Stromal cell of bone marrow (primary cell): Measurements from ENCODE around the gene LENG9.

Experiments used
- DNase-seq: peaks from one replicate; pipeline ENCODE4 v3.0.0-alpha.2; 2012; ENCODE audit warnings: low read depth

Gene LENG9

DNA sequence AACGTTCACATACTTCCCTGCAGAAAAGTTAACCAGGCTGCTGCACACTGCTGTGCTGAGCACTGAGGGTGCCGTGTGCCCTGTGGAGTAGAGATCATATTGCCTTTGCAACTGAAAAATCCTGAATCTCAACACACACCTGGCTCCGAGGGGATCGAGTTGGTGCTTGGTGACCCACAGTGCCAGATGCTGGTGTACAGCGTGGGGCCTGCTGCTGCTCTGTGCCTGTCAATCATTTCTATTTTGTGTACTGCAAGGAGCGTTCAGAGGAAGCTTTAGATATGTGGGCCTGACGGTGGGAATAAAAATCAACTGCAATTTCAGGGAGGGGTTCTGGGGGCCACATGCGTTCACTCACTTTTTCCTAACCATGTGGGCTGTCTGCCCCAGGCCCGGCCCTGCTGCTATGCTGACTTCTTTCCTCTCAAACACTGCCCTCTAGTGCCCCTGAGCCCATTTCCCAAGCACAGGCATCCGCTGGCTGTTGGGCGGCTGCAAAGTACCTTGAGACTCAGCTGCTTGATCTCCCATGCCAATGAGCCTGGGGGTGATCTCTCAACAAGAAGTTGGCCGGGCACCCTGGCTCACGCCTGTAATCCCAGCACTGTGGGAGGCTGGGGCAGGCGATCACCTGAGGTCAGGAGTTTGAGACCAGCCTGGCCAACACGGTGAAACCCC, 24.3 kb downstream of the LENG9 start:
- DNase-seq = no peak

DNA sequence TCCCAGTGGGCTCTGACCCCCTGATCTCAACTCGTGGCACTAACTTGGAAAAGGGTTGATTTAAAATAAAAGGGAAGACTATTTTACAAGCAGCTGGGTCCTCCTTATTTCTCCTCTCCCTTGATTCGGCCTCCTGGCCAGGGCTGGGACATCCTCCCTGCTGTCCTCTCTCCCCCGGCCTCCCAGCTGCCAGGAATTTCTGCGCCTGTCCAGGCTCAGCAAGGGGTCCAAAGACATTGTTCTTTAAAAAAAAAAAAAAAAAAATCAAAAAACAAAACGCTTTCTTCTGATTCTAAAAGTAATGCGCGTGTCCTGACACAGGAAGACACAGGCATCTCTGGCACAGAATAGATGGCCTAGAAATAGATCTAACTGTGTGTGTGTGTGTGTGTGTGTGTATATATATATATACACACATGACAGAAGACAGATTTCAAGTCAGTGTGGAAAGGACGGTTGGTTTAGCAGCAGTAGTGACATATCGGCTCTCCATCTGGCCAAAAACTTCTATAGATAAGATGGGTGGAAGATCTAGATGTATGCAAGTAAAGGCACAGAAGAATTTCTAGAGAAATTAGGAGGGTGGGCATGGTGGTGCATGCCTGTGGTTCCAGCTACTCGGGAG, 26.8 kb downstream of the LENG9 start:
- DNase-seq = no peak

DNA sequence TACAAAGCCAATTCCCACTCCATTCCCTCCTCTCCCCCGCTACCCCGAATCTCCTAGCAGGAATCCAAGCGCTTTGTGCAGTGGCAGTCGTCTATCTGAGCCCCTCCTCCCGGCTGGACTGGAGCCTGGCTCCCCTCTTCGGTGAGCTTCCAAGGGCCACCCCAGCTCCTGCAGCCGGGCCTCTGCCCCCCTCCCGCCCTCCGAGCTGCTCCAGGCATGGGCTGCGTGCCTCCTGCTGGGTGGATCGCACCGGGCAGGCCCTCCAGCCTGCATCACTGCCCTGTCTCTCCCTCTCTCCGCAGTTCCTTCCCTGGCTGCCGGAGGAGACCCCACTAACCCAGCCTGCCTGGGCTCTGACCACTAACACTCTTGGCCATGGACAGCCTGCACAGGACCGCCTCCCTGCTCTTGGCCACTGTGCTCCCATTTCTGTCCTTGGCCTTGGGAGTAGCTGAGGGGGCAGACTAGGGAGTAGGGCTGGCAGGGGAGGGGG, 27.5 kb downstream of the LENG9 start:
- DNase-seq = no peak

DNA sequence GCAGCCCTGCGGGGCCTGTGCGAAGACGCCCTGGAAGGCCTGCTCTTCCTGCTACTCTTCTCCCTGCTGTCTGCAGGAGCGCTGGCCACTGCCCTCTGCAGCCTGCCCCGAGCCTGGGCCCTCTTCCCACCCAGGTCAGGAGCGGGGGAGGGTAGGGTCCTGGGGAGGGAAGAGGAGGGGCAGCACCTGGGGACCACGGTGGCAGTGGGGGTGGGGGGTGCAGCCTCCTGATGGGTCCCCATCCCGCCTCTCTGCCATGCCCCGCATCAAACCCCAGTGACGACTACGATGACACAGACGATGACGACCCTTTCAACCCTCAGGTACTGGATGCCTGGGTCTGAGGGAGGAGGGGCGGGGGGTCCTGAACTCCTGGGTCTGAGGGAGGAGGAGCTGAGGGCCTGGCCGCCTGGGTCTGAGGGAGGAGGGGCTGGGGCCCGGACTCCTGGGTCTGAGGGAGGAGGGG, 28.0 kb downstream of the LENG9 start:
- no peak for DNase-seq

- no peak for DNase-seq
Measured at GRCh38 chr19:54434873-54435214, 28.7 kb downstream of the LENG9 start.

DNA sequence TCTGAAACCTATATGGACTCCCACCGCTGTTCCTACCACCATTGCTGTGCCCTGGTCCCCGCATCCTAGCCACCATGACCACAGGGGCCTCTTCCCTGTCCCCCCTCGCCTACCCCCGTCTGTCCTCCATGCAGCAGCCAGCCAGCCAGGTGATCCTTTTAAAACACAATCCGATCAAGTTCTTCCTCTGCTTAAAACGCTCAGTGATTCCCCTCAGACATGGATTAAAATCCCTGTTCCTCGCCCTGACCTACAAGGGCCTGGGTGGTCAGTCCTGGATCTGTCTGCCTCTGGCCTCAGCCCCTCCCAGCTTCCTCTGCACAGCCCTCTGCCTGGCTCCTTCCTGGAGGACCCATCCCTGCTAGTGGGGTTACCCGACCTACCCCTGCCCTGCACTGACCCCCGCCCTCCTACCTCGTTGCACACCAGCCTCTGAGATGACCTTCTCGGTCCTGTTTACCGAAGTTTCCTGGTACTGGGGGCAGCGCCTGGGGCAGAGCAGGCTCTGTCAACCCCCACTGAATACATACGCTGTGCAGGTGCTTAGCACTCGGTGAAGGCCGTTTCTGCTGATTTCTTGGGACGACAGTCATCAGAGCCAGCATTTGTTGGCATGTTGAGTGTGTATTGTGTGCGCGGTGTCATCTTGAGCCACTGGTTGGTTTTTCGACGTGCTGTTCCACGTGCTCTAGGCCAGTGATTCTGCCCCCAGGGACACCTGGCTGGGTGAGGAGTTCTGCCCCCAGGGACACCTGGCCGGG, 29.3 kb downstream of the LENG9 start:
- DNase-seq = no peak

DNA sequence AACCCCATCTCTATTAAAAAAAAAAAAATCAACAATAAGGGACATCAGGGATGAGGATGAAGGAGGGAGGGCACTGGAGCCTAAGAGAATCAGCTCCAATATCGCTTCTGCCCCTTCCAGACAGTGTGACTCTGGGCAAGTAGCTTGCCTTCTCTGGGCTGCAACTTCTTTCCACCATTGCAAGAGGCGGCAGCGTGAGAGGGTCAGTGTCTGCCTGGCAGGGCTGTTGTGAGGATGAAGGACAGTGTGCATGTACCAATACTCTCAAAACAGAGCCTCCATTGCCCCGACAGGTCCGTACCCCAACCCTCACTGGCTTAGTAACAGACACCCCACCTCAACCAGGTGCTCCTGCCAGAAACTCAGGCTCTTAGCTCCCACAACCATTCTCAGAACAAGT, 29.9 kb downstream of the LENG9 start:
- DNase-seq = no peak

- no peak for DNase-seq
Measured at GRCh38 chr19:54432144-54432738, 31.3 kb downstream of the LENG9 start.

GRCh38 chr19:54431255-54431838, 32.2 kb downstream of the LENG9 start:
- DNase-seq = no peak

DNA sequence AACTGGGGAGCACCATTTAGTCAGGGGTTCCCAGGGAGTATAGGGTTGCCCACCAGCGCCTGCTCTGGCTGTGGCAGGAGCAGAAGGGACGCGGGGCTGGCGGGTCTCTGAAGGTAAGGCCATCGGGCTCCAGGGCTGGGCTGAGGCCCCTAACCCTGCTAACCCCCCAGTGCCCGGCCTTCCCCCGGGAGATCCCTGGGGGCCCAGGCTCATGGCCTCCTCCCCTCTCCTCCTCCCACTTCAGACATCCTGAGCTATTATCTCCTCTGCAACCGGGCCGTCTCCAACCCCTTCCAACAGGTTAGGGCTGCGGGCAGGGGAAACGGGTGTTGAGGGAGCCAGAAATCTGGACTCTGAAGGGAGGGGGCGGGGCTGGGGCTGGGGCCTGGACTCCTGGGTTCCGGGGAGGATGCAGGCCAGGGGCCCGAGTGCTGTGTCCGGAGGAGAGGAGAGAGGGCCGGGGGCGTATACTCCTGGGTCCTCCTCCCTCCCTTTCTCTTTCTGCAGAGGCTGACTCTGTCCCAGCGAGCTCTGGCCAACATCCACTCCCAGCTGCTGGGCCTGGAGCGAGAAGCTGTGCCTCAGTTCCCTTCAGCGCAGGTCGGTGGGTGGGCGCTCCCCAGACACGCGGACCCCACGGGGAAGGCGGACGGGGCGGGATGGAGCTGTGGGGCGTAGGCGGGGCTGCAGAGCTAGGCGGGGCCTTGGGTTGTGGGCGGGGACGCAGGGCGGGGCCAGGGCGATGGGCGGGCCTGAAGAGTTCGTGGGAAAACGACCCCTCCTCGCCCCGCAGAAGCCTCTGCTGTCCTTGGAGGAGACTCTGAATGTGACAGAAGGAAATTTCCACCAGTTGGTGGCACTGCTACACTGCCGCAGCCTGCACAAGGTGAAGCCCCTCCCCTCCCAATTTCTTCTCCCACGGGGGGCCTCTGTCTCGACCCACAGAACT, 33.0 kb downstream of the LENG9 start:
- DNase-seq = no peak

DNA sequence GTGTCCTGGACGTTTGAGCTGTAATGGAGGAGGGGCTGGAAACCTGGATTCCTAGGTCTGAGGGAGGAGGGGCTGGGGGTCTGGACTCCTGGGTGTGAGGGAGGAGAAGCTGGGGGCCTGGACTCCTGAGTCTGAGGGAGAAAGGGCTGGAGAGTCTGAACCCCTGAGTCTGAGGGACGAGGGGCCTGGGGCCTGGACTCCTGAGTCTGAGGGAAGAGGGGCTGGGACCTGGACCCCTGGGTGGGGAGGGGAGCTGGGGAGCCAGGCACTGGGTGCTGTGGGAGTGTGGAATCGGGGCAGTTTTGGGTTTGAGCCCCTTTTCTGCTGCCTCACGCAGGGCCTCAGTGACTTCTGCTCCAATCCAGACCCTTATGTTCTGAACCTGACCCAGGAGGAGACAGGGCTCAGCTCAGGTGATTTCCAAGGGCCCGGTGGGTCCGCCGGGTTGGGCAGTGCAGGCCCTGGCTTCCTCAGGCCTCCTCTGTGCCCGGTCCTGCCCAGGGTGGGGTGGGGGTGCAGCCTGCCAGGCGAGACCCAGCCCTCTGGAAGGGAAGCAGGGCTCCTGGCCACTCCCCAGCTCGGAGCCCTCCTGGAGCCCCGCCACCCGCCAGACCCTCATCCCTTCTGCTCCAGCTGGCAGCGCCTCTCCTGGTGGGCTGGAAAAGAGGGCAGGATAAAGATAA, 33.9 kb downstream of the LENG9 start:
- DNase-seq = no peak

DNA sequence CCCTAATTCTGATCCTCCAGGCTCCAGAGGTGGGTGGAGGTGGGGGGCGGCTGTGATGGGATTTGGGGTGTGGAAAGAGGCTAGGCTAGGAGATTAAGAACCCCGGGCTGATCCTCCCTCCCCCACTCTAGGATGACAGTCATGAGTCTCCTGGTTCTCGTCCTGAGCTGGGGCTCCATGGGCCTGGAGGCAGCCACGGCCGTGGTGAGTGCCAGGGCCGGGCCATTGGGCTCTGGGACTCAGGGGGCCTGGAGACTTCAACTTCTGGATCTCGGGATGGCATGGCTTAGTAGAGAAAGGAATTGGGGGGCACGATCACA, 34.4 kb downstream of the LENG9 start:
- DNase-seq = no peak

DNA sequence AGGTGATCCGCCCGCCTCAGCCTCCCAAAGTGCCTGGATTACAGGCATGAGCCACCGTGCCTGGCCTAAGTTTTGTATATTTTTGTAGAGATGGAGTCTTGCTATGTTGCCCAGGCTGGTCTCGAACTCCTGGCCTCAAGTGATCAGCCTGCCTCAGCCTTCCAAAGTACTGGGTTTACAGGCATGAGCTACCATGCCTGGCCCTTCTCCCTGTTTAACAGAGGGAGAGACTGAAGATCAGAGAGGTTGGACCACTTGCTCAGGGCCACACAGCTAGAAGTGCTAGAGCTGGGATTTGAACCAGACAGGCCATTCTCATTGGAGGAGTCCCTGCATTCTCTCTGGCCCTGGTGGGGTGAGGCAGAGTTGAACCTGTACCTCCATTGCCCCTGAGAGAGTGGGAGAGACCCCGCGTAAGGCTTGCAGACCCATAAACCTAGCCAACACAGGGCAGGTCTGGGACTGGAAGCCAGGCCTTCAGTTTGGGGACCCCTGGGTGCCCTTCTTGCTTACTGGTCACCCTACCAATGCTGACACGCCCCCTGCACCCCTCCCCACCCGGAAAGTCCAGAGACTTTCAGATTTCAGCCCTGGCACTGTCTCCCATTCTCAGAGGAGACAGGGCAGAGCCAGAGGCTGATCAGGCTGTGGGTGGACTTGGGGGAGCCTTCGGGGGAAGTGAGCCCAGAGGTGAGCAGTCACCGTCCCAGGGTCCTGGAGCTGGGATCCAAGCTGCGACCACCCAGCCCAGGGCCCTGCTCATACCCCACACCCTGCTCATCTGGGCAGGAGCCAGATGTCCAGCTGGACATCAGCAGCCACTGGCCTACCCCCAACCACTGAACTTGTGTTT, 35.0 kb downstream of the LENG9 start:
- no peak for DNase-seq

- DNase-seq = no peak
Measured at GRCh38 chr19:54427586-54427985, 36.0 kb downstream of the LENG9 start.

DNA sequence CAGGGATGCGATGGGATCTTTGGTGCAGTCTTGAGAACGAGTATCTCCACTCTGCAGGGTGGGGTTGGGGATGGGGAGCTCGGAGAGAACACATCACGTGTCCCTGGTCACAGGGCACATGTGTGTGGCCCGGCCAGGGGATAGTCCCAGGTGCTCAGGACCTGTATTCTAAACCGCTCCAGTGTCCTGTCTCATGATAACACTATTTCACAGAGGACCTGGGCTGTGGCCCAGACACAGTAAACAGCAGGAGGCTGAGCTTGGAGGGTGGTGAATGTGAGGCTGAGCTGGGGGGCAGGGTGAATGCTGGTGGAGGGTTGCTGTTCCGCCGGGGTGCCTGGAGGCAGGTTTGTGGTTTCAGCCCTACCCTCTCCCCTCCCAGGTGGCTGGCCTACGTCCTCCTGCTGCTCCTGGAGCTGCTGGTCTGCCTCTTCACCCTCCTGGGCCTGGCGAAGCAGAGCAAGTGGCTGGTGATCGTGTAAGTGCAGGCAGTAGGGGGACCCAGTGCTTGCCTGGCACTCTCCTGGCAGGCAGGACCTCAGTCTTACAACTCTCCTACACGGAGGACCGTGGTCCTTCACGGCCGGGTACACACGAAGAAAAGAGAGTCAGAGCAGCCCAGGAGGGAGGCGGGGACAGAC, 37.2 kb downstream of the LENG9 start:
- no peak for DNase-seq

- DNase-seq = no peak
Measured at GRCh38 chr19:54425382-54425723, 38.2 kb downstream of the LENG9 start.

DNA sequence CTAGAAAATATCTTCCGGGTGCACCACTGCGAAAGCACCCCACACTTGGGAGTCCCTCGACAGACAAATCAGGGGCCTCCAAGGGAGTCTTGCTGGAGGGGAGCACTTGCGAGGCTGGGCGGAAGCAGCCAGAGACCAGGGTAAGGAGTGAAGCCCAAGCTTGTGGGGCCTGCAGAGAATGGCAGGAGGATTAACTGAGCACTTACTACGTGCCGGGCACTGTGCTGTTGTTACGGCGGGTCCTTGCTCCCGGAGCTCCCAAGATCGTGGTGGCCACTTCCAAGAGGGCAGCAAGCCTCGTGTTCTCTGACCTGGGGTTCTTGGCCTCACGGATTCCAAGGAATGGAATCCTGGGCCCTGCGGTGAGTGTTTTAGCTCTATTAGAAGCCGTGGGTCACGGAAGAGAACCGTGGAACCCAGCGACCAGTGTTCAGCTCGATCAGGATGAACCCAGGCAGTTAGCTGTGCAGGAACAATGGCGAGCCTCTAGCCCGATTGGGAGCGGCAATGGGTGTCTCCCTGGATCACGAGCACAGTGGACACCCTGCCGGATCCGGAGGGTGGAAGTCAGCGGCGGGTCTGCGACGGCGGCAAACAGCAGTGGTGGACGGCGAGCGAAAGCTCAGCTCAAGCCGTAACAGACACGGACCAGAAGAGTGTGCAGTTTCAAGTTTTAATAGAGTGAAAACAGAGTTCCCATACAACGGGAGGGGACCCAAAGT, 38.8 kb downstream of the LENG9 start:
- no peak for DNase-seq

- no peak for DNase-seq
Measured at GRCh38 chr19:54424201-54424600, 39.4 kb downstream of the LENG9 start.

GRCh38 chr19:54422136-54422535, 41.4 kb downstream of the LENG9 start:
- DNase-seq = no peak
